DMS114 treated with DMSO at 0.1 percent for 48 hours (cell line): ENCODE data around the gene RALGPS1.

Experiments used
- DNase-seq: peaks from one replicate; lab custom pipeline; 2025; ENCODE audit not compliant: unreplicated experiment; lab: John Stamatoyannopoulos, UW

The RALGPS1 gene

DNA sequence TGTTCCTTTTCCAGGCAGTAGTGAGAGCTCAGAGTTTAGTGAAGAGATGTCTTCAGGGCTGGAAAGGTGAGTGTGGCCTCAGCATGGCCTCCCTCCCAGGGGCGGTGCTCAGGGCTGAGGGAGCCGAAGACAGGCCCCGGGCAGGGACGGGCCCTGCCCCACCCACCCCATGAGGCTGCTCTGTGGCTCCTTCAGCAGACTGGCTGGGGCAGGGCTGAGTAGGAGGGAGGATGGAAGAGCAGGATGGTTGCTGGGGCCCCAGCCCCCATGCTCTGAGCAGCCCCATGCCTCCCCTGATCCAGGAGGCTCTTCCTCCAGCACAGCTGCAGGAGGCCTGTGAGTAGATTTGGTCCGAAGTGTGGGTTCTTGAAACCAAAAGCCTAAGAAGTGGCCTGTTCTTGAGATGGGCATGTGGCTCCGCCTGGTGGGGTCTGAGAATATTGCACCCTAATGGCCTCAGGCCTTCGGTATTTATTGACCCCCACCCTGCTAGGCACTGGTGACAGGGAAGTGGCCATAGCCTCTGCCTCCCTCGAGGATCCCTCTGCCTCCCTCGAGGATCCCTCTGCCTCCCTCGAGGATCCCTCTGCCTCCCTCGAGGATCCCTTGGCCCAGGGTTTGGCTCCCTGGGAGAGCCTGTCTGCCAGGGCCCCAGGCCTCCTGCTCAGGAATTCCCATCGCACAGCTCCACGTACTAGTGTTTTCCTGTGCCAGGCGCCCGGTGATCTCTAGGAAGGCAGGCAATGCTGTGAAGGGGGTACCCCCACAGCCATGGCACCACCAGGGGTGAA is 284.6 kb downstream of the RALGPS1 start:
- DNase-seq: peak; percentile 10

DNA sequence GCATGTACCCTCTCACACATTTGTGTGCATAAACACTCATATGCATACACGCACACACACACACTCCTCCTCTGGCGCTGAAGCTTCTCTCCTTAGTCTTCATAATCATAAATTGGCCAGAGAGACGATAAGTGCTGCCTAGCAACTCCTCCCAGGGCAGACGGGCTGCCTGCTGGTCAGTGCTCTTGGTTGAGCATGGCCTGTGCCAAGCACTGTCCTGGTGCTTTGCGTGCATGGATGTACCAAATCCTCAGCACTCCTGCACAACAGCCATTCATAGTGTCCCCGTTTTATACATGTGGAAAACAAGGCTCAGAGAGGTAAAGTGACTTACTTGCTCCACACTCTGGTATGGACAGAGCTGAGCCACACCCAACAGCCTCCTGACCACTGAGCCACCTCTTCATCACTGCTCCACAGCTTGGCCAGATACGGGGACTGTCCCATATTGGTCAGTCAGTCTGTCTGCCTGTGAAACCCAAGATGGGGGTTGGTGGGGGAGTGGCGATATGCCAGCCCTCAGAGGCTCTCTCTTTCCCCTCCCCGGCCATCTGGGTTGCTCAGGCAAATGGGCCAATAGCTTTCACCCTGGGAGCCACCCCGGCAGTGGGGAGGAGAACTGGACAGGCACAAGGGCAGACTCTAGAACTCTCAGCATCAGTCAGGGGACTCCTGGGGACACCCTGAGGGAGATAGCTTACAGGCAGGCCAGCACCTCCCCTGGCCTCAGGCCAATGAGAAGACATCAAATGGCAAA is 285.7 kb downstream of the RALGPS1 start:
- DNase-seq: no peak

DNA sequence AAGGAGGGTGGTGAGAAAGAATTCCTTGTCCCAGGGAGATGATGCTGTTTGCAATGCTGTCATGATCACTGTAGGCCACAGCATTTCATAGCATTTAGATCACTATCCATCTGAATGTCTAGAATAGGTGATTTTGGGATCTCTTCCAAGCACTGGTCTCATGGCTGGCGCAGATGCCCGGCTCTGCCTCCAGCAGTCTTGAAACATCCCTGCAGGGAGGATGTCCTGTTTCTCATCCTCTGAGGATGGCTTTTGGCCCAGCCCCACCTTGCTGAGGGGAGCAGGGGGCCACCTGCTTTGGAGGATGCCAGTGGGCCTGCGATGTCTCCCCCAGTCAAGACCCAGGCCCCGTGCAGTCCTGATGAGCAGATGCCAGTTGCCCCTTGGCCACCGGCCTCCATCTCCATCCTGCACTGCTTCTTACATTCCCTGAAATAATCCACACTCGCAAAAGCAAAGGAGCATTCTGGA is 286.5 kb downstream of the RALGPS1 start:
- no peak for DNase-seq

DNA sequence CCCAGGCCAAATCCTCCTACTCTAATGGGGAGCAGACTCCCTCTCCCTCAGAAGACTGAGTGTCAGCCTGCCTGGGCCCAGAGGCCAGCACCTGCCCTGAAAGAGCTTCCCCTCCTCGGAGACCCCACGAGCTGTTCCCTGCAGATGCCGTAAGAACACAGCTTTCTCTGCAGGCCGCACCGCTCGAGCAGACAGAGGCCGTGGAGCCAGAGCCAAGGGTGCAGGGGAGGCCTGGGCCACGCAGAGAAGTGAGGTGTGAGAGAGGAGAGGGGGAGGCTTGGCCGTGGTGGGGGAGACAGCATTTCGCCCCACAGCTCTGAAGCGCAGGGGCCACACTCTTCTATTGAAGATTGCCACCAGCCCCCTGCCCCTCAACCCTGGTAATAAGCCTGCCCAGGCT is 287.1 kb downstream of the RALGPS1 start:
- no peak for DNase-seq

DNA sequence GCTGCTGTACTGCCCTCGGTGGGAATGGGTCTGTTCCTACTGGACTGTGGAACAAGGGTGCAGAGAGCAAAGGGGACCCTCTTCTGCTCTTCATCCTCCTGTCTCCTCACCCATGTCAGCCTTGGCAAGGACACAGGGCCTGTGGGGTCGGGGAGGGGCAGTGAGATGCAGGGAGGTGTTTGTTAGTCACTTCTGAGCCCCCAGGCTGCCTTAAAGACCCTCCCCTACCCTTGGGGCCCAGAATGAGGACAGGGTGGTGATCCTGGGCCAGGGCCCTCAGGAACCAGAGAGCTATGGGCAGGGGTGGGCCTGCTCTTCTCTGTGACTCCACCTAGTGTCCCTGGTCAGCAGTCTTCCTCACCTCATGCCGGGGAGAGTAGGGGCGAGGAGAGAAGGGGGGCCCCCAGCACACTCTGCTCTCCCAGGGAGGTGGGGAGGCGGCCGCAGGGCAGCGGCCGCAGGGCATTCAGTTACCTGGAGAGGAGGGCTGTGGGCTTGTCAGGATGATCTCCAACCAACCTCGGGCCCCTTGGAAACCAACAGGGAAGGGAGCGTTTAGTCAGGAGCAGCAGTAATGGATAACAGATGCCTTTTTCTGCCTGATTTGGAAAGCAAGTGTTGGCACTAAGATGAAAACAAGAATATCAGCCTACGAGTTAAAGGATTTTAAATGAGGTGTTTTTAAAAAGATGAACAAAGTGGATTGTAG is 288.0 kb downstream of the RALGPS1 start:
- DNase-seq: no peak

DNA sequence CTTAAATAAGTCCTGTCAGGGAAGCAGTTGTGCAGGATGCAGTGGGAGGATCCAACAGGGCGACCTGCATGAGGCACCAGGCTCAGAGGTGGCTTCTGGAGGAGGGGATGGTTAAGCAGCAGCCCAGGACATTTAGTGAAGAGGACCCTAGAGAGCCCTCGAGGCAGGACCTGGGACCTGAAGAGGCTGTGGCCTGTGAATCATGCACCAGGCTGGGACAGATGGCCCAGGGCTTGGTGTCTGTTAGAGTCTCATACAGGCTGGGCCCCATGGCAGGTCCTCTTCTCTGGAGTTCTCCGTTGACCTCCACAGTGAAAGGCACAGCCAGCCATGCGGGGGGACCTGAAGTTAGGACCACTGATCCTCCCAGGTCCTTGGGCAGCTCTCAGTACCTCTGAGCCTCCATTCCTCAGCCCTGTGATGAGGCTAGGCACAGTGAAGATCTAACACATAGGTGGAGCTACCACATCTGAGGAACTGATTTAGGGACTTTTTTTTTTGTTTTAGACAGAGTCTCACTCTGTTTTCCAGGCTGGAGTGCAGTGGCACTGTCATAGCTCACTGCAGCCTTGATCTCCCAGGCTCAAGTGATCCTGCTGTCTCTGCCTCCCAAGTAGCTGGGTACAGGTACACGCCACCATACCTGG is 289.2 kb downstream of the RALGPS1 start:
- no peak for DNase-seq

DNA sequence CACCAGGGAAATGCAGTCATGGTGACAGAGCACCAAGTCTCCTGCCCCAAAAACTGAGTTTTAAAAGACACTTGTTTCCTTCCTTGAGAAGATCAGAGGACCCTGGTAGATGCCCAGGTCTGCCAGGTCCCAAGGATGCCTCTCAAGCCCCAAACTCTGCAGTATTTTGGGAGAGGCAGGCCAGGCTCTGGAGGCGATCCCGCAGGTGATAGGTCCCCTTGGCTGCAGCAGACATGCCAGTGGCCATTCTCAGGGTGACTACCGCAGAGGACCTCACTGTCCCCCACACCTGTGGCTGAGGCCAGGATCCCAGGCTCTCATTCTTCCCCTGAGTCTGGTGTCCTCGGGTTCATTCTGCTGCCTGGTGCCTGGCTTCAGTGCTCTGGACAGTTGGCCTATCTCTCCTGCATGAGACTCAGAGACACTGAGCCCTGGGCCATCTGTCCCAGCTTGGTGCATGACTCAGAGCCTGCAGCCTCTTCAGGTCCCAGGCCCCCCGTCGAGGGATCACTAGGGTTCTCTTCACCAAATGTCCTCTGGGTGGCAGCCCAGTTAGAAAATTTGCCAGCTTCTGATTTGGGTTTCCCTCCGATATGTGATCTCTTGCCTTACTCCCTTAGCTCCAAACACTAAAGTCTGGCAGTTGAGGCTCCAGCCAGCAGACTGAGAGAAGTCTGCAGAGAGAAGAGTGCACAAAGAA is 290.3 kb downstream of the RALGPS1 start:
- no peak for DNase-seq

DNA sequence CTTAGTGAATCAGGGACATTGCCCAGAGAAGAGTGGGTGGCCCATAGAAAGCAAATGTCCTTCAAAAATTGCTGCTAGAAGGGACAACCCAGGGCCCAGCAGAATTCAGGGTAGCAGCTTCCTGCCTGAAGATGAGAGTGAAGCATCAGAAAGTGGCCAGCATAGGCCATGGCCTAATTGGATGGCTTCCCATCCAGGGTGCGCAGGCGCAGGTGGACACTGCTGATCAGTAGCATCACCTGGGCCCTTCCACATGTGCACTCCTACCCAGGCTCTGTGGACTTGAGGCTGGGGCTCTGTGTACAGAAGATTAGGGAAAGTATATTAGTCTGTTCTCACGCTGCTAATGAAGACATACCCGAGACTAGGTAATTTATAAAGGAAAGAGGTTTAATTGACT is 291.4 kb downstream of the RALGPS1 start:
- DNase-seq: no peak

DNA sequence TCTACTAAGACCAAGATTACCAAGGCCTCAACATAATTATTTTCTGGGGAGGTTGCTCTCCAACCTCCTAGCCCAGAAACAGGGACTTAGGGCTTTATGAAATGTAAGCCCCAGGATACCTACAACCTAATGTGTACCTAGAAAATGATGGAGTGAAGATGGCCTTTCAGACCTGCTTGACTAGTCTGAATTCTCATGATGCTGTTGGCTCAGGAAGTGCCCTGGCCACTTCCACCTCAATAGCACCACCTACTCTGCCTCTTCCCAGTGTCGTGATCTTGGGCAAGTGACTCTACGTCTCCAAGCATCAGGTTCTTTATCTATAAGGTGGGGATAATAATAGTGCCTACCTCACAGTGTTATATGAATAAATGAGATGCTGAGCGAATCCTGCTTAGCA is 292.1 kb downstream of the RALGPS1 start:
- DNase-seq: no peak

DNA sequence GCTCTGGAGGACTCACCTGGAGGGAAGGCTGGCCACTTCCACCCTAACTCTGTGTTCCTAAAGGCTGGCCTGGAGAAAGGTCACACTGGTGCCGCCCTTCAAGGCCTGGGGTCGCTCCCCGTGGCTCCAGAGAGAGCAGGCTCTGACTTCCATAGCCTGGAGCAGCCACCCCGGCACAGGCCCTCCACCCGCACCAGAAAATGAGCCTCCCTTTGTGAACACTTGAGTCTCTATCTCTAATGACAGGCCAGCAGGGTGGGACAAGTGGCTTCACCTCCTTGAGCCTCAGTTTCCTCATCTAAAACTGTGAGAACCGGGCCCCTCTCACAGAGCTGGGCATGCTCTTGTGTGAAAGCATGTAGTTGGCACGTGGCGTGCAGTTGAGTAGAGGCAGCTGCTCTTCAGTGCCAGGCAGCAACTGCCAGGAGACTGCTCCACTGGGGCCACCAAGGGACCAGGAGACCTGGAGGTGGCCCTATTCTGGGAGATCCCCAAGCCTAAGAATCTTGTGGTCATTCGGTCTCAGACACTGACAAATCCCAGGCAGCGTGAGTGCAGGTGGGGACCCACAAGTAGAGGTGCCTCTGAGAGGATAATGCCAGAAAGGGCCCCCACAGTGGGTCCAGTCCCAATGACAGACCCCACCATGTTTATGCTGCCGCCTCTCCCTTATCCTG is 293.3 kb downstream of the RALGPS1 start:
- DNase-seq: no peak

DNA sequence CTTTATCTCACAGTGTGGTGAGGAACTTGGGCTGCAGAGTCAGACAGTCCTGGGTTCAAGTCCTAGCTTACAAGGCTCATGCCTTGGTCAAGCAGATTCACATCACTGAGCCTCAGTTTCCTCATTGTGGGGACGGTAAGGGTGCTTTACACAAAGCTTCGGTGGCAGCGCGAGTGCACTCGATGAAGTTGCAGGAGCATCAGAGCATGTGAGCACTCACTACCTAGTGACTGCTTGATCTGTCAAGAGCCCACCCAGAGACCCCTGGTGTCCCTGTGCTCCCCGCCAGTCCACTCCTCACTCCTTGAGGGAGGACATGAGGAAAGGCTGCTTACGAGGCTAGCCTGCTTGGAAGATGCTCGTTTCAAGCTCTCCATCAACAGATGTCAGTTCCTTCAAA is 293.8 kb downstream of the RALGPS1 start:
- DNase-seq: no peak

DNA sequence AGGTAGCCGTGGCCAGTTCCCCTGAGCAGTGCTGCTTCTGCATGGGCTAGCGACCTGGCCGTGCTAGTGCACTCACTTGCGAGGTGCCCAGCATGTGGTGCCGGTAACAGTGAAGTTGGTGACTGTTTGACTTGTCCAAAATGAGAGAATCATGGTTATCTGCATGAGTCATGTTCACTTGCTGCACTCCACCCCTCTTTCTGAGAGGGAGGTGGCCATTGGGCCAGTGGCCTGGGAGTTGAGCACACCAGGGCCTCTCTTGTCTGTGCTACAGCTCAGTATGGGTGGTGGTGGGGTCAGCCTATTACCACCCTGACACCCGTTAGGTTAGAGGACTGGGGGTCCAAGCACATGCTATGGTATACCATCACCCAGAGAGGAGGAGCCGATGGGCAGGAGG is 294.6 kb downstream of the RALGPS1 start:
- DNase-seq: no peak

DNA sequence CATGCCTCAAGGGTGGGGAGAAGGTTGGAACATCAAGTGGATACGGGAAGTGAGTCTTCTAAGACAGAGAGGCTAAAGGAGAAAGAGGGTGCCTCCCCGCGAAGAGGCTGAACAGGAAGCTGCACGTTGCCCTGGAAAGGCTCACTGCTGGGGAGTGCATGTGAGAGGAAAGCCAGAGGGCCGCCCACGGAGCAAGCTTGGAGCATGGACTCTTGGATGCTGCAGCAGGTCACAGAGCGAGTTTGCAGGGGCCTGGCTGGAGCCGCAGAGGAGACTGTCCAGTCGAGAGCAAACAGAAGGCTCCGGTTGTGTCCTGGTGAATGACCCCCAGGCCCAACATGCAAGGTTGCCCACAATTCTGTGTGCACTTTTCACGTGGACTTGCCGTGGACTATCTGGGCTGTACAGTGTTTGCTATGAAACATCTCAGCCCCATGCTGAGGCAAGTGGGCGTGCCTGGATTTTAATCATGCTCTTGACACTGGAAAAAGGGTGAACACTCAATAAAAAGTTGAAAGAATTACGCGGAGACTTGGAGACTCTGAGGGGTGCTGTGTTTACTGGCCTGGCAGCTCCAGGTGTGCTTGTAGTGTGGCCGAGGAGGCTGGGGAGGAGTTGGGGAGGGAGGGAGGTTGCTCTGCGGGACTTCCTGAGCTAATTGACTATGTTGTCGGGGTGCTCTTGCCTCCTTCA is 295.5 kb downstream of the RALGPS1 start:
- DNase-seq: no peak

DNA sequence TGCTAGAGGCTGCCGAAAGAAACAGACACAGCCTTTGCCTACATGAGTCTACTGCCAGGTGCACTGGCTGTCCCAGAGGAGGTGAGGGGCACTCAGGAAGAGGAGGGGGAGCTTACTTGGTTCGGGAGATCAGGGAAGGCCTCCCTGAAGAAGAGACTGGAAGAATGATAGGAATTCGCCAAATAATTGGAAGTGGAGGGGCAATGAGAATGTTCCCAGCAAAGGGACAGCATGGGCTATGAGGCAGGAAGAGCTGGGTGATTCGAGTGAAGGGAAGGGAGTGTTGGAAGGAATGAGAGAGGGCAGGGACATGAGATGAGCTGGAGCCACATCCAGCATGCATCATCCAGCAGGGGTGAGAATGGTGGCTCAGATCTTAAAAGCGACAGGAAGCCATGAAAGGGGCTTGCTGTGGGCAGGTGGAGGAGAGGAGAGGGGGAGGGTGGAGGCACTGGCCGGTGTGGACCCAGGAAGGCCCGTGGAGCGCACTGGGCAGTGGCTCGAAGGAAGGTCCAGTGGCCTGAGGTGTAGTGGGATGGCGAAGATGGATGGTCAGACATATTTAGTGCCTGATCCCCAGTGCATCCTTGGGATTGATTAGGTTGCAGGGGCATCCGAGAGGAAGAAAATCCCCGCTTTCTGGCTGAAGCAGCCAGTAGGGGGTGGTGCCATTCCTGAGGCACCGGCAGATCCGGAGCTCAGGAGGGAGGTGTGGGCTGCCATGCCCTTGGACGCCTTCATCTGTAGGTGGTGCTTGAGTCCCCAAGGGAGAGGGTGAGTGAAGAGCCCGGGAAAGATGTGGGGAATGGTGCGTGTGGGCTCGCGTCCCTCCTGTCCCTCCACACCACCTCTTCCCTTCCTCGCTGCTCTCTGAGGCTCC is 296.5 kb downstream of the RALGPS1 start:
- no peak for DNase-seq

DNA sequence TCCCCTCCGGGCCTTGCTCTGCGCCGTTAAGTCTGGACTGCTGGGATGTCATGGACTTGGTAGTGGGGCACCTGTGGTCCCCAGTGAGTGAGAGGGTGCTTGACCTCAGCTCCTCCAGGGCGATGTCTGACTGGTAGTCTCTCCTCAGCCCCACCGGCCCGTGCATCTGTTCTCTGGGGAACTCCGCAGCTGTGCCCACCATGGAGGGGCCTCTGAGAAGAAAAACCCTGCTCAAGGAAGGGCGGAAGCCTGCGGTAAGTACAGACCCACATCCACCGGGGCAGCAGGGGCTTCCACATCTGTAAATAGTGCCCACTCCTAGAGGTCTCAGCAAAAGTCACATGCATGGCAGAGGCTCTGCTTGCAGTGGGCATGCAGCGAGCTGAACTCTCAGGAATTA is 297.4 kb downstream of the RALGPS1 start:
- DNase-seq: no peak

DNA sequence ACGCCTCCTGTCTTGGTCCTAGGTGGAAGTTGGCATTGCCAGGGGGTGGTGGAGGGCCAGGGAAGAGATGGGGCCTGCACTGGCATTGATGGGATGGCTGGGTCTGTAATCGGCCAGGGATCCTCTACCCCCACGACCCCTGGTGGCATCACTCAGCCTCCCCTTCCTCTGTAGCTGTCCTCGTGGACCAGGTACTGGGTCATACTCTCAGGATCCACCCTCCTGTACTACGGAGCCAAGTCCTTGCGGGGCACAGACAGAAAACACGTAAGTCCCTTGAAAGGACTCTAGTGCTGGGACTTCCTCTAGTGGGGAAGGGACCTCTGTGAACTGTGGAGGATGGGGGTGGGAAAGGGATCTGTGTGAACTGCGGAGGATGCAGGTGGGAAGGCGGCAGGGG is 297.9 kb downstream of the RALGPS1 start:
- DNase-seq: no peak

DNA sequence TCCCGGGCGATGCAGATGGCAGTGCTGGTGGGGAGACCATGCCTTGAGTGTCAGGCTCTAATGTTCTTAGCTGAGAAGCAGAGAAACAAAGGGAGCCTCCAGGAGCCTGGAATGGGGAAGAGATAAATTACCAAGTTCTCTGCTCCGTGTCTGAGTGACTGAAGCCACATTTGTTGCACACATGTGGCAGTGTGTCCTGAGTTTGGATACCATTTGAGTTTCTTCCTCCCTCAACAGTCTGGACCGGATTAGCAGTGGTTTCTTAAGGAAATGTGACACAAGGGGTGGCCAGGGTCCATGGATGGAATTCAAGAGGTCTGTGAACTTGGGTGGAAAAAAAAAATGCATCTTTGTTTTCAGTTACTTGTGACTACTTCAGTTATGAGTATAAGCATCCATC is 299.3 kb downstream of the RALGPS1 start:
- no peak for DNase-seq

DNA sequence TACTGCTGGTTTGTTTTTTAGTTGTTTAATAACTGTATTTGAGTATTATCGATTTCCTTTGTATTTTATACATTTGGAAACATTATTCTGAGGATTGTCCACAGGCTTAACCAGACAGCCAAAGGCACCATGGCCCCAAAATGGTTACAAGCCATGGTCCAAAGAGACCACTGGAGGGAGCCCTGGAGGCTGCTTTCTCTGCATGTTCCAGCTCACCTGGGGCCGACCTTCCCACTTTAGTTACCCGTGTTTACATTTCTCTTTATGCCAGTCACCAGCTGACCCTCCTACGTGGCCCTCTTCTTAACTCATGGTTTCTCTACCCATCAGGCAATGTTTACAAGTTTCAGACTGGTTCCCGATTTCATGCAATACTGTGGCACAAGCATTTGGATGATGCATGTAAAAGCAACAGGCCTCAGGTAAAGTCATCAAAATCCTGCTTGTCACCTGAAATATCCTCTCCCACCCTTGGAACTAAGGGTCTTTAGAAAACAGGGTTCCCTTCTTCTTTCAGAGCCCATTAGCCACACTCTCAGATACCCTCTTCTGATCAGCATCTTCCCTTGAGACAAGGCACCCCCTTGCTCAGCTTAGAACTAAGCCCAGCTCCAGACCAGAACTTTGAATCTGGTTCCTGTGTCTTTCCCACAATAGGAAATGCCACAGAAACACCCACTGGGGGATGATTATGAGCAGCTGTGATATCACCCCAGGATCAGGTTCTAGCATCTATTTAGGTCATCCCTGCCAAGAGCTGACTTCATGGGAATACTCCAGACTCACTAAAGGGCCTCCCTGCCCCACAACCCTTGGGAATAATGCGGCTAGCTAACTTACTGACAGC is 300.1 kb downstream of the RALGPS1 start:
- DNase-seq: no peak
